ENCODE results near the gene PLEKHA6. TPM values are rescaled to one million over a fixed set of nuclear protein-coding genes. Genes with fewer than 3 reads are reported as not detected.

PLEKHA6 gene
- total RNA-seq, 2 donors from 2014 or later: 14.1 to 19.8 TPM

Other genes with a start within 250 kb of the PLEKHA6 start
- 1 to 10 TPM; 5.3 to 6.2 TPM for gene ETNK2, start 207.9 kb downstream of the PLEKHA6 start, total RNA-seq
- gene REN, start 193.6 kb downstream of the PLEKHA6 start, total RNA-seq: not detected
- not detected for gene KISS1, start 163.4 kb downstream of the PLEKHA6 start, total RNA-seq
- gene GOLT1A, start 145.9 kb downstream of the PLEKHA6 start, total RNA-seq: not detected
- gene PPP1R15B, start 51.9 kb upstream of the PLEKHA6 start, total RNA-seq: 10 to 100 TPM; 22.1 to 37.5 TPM
- gene PIK3C2B, start 134.9 kb upstream of the PLEKHA6 start, total RNA-seq: 10 to 100 TPM; 21.2 to 21.7 TPM
- gene MDM4, start 156.5 kb upstream of the PLEKHA6 start, total RNA-seq: 10 to 100 TPM; 34.7 to 41.7 TPM

Measured in left cardiac atrium (tissue), 2 donors.